Gastroesophageal sphincter (tissue), 4 donors: ENCODE measurements around the gene MAGEF1. TPM values are rescaled to one million over a fixed set of nuclear protein-coding genes. Genes with fewer than 3 reads are reported as not detected.
A peak's percentile ranks its signal among the peaks of the same experiment; 100 is the strongest.

Experiments
- ATAC-seq: fragments of 150-250 bp; one replicate; pipeline ENCODE4 v1.9.1; 2016; ENCODE audit warnings: mild to moderate bottlenecking, moderate library complexity
- H3K27ac ChIP-seq, 4 donors: fragments of 200-600 bp; sonication (generic) in 3 of 4; 1 replicate in 3 of 4; 2 replicates in 1 of 4; pipeline ENCODE4 v1.5.1; 2016 to 2019
- H3K27me3 ChIP-seq: fragments of 200-600 bp; sonication (generic); one replicate; pipeline ENCODE4 v1.5.1; 2019
- H3K36me3 ChIP-seq, 2 donors: fragments of 200-600 bp; sonication (generic); one replicate each; pipeline ENCODE4 v1.5.1; 2019; ENCODE audit warnings: control low read depth in 1 of 2
- H3K4me1 ChIP-seq, 3 donors: fragments of 200-600 bp; sonication (generic); 1 replicate in 2 of 3; 2 replicates in 1 of 3; pipeline ENCODE4 v1.5.1; 2016 to 2019; ENCODE audit warnings: control low read depth in 2 of 3
- H3K4me3 ChIP-seq, 2 donors: fragments of 200-600 bp; sonication (generic); one replicate each; pipeline ENCODE4 v1.5.1; 2019; ENCODE audit warnings: mild to moderate bottlenecking in 1 of 2, moderate library complexity in 1 of 2
- H3K9me3 ChIP-seq, 3 donors: fragments of 200-600 bp; sonication (generic); one replicate each; pipeline ENCODE4 v1.5.1; 2017 to 2019; ENCODE audit warnings: control low read depth in 2 of 3
- EP300 ChIP-seq: sonication (generic); formaldehyde crosslinking; IDR thresholded peaks from one replicate; pipeline ENCODE4 v1.6.1; 2017; ENCODE audit warnings: antibody characterized with exemption, mild to moderate bottlenecking
- POLR2A ChIP-seq, 2 donors: fragments of 450-650 bp; IDR thresholded peaks; one replicate each; pipeline ENCODE4 v1.6.1; 2017; ENCODE audit warnings: antibody characterized with exemption in 2 of 2, mild to moderate bottlenecking in 2 of 2, moderate library complexity in 1 of 2
- POLR2AphosphoS5 ChIP-seq: sonication (generic); formaldehyde crosslinking; IDR thresholded peaks from one replicate; pipeline ENCODE4 v1.6.1; 2017; ENCODE audit warnings: antibody characterized with exemption
- WGBS, 2 donors: methylation state at CpG; one replicate each; pipeline ENCODE4 v1.1.5; 2018; ENCODE audit warnings: low coverage in 1 of 2; 5-methylcytosine and 5-hydroxymethylcytosine counted together
- total RNA-seq, 4 donors: library from RNA; depleted of rRNA; stranded (reverse); fragments of >200 nt; gene quantifications; one replicate each; pipeline ENCODE4 v1.1.0, GENCODE V29; 2016
- TF ChIP-seq, protein P1 (sequence below), 4 experiments: fragments of 200-600 bp in 2 of 4; fragments of 450-650 bp in 2 of 4; sonication (generic) in 1 of 4; IDR thresholded peaks; one replicate each; pipeline ENCODE4 v1.5.1; 2017 to 2019; ENCODE audit warnings: antibody characterized with exemption in 4 of 4, mild to moderate bottlenecking in 2 of 4, moderate library complexity in 2 of 4

MAGEF1 gene
- total RNA-seq, 4 donors from 2014 or later: 36.9 to 47.8 (median 41.9) TPM

DNA sequence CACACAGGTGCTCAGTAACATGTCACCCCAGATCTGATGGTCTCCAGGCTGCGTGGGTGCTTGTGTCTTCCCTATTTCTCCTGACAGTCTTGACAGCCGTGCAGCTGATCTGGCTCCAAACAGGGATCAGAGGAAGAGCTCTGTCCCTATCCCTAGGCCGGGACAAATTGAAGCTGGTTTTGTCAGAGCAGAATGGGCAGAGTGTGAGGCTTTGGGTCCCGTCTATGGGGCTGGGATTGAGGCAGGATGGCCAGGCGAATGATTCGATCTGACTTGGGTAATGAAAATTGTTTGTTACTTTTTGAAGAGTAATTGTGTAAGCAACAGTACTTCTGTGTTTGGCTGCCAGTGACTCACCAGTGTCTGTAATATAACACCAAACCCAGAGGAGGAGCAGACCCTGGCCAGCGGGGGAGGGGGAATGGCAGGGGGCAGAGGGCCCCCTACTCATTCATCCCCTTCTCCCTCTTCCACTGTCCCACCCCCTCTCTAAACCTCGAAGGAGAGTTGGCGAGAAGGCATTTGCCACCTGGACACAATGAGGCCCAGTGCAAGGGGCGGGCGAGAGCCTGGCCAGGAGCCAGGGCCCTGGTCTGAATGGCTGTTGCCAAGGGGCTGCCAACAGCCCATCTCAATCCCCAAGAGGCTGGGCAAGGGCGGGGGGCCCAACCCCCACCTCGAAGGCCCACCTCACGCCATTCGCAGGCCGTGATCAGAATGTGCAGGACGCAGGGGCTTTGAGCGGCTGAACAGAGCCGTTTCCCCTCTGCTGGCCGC lies 4.9 kb upstream of the MAGEF1 start:
- WGBS, 2 donors: 25 to 50% methylated on average over 7 to 9 of the region's 20 CpGs
- Histone ChIP-seq H3K4me3 (no peak overlapping the region), H3K27ac (peak overlapping the region in 3 of 4 donors; percentile 51 to 68 (median 65)), H3K36me3 (no peaks in the 10 kb centered on the region), H3K4me1 (peaks cover 0 to 25% (median 4%) of the 10 kb centered on the region in 3 donors), H3K9me3 (no peaks in the 10 kb centered on the region), H3K27me3 (no peaks in the 10 kb centered on the region)
- peak; percentile 29 for ATAC-seq
- TF ChIP-seq POLR2A (IDR thresholded peaks at IDR 0.05) (no peak), POLR2AphosphoS5 (no peak), EP300 (no peak)
- TF ChIP-seq, protein P1, sequence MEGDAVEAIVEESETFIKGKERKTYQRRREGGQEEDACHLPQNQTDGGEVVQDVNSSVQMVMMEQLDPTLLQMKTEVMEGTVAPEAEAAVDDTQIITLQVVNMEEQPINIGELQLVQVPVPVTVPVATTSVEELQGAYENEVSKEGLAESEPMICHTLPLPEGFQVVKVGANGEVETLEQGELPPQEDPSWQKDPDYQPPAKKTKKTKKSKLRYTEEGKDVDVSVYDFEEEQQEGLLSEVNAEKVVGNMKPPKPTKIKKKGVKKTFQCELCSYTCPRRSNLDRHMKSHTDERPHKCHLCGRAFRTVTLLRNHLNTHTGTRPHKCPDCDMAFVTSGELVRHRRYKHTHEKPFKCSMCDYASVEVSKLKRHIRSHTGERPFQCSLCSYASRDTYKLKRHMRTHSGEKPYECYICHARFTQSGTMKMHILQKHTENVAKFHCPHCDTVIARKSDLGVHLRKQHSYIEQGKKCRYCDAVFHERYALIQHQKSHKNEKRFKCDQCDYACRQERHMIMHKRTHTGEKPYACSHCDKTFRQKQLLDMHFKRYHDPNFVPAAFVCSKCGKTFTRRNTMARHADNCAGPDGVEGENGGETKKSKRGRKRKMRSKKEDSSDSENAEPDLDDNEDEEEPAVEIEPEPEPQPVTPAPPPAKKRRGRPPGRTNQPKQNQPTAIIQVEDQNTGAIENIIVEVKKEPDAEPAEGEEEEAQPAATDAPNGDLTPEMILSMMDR (IDR thresholded peaks at IDR 0.05): no peak

DNA sequence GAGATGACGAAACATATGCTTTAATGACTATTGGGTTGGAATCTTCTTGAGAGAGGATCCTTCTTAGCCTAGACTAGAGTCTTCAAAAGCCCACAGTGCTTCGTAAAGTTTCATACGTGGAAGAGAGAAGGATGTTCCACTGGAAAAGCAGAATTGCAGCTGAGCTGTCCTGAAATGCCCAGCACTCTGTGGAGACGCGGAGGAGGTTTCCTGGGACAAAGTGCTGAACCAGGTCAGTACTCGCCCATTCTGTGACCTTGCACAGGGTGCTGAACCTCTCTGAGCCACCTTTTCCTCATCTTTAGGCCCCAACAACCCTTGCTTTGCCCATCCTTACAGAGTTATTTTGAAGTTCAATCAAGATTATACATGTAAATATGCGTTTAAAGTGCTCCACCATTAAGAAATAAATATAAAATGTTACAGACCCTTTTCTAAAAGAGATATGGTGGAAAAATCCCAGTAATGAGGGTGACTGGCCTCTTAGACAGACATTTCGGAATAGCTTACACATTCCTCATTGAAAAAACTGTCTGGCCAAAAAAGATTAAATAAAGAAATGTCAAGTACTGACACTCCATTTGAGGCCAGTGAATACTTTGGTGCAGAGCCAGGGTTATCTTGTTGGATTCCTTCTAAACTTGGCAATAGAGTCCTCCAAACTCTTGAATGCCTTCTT lies 4.2 kb upstream of the MAGEF1 start:
- Histone ChIP-seq H3K36me3 (no peaks in the 10 kb centered on the region), H3K27ac (peak overlapping the region in 3 of 4 donors; percentile 51 to 68 (median 65)), H3K27me3 (no peaks in the 10 kb centered on the region), H3K4me1 (peaks cover 0 to 26% (median 4%) of the 10 kb centered on the region in 3 donors), H3K9me3 (no peaks in the 10 kb centered on the region), H3K4me3 (no peak overlapping the region)
- ATAC-seq: no peak
- 53% methylated on average over 6 to 8 of the region's 8 CpGs for WGBS, 2 donors
- TF ChIP-seq EP300 (no peak), POLR2A (IDR thresholded peaks at IDR 0.05) (no peak)
- TF ChIP-seq, protein P1 (IDR thresholded peaks at IDR 0.05): no peak

DNA sequence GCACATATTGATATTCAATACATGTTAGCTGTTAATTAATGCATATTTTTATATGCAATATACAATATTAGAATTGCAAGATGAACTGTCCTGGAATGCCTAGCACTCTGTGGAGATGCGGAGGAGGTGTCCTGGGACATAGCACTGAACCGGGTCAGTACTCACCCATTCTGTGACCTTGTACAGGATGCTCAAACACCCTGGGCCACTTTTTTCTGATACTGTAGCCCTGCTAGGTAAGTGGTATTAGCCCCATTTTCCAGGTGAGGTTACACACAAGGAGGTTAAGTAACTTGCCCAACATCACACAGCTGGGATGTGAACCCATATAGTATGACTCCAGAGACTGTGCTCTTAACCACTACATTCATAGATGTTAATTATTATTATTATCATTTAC lies 1.7 kb upstream of the MAGEF1 start:
- Histone ChIP-seq H3K9me3 (no peaks in the 10 kb centered on the region), H3K27me3 (no peaks in the 10 kb centered on the region), H3K4me3 (no peak overlapping the region), H3K36me3 (no peaks in the 10 kb centered on the region), H3K4me1 (peaks cover 4 to 47% (median 16%) of the 10 kb centered on the region in 3 donors), H3K27ac (no peak overlapping the region)
- TF ChIP-seq, protein P1 (IDR thresholded peaks at IDR 0.05): no peak
- TF ChIP-seq POLR2A (IDR thresholded peaks at IDR 0.05): no peak
- no peak for TF ChIP-seq EP300
- no peak for TF ChIP-seq POLR2AphosphoS5
- WGBS, 2 donors: 67% methylated on average over 2 of the region's 2 CpGs; no CpG with 5 or more reads in 1 of the 2 donors
- ATAC-seq: no peak

DNA sequence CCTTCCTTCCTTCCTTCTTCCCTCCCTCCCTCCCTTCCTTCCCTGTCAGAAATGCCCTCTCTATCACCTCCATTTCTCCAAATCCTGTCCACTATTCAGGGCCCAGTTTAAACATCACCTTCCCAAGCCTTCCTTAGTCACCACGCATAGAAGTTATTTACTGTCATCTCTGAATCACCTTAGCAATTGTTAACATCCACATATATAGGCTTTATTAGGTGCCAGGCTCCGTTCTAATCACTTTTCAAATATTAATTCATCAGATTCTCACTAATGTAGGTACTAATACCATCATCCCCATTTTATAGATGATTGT lies 1.1 kb upstream of the MAGEF1 start:
- H3K27ac ChIP-seq: peak overlapping the region in 1 of 4 donors; percentile 98
- no peaks in the 10 kb centered on the region for H3K9me3 ChIP-seq
- H3K4me1 ChIP-seq: peaks cover 4 to 47% (median 16%) of the 10 kb centered on the region in 3 donors
- 65% methylated on average over 2 of the region's 2 CpGs; no CpG with 5 or more reads in 1 of the 2 donors for WGBS, 2 donors
- no peaks in the 10 kb centered on the region for H3K36me3 ChIP-seq
- H3K4me3 ChIP-seq: no peak overlapping the region
- no peaks in the 10 kb centered on the region for H3K27me3 ChIP-seq
- TF ChIP-seq POLR2A (IDR thresholded peaks at IDR 0.05): no peak
- no peak for ATAC-seq

DNA sequence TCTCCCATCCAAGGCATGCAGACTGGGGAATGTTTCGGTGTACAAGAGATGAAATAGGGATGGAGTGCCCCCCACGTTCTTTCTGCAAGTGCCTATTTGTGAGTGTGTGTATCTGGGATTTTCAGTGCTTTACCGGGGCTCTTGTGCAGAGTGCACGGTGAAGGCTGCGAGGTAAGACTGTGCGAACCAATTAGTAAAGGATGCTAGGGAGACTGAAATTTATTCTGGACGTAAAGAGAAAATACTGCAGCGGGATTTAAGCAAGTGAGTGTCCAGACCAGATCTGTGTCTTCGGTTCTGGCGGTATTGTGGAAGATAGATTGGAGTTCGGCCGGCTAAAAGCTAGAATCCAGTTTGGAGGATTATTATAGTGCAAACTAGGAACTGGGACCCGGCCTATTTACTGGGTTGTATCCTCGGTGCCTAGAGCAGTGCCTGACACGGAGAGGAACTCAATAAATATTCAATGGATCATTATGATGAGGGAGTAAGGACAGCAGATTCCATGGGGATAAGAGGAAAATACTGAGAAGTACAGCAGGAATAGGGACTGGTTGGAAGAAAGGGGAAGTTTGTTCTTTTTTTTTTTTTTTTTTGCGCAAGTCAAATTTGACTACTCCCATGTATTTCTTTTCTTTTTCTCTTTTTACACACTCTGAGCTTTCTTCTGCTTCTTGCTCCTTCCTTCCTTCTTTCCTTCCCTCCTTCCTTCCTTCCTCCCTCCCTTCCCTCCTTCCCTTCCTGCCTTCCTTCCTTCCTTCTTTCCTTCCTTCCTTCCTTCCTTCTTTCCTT lies 580 bp upstream of the MAGEF1 start:
- H3K27ac ChIP-seq: peak overlapping the region; percentile 70 to 98 (median 92)
- TF ChIP-seq, protein P1 (IDR thresholded peaks at IDR 0.05): no peak
- TF ChIP-seq POLR2A (IDR thresholded peaks at IDR 0.05) (no peak), EP300 (no peak), POLR2AphosphoS5 (no peak)
- ATAC-seq: no peak

More for the DNA sequence above, 580 bp upstream of the MAGEF1 start:
- WGBS, 2 donors: 6 to 7% methylated on average over 16 of the region's 16 CpGs
- H3K9me3 ChIP-seq: no peaks in the 10 kb centered on the region
- H3K27me3 ChIP-seq: no peaks in the 10 kb centered on the region
- H3K4me1 ChIP-seq: peaks cover 4 to 42% (median 16%) of the 10 kb centered on the region in 3 donors
- H3K4me3 ChIP-seq: peak overlapping the region; percentile 58 to 80
- no peaks in the 10 kb centered on the region for H3K36me3 ChIP-seq
